Brain microvascular endothelial cell (primary cell): ENCODE results near the gene PNMA3.

Experiments
- DNase-seq: peaks from one replicate; pipeline ENCODE4 v3.0.0-alpha.2; 2020
- H3K27ac ChIP-seq: fragments of 250-450 bp; sonication (Bioruptor Pico); 2 replicates; pipeline ENCODE4 v1.5.1; 2020; ENCODE audit warnings: mild to moderate bottlenecking, moderate library complexity
- H3K27me3 ChIP-seq: fragments of 250-450 bp; sonication (Bioruptor Pico); replicated peaks from 2 replicates; pipeline ENCODE4 v1.5.1; 2020; ENCODE audit warnings: mild to moderate bottlenecking
- H3K36me3 ChIP-seq: fragments of 250-450 bp; sonication (Bioruptor Pico); replicated peaks from 2 replicates; pipeline ENCODE4 v1.5.1; 2020; ENCODE audit warnings: mild to moderate bottlenecking
- H3K4me3 ChIP-seq: 2 replicates; pipeline ENCODE4 v1.5.1; 2011; ENCODE audit warnings: low read depth, mild to moderate bottlenecking, control low read depth, low read length, moderate library complexity
- CTCF ChIP-seq: IDR thresholded peaks from 2 replicates; pipeline ENCODE4 v1.5.1; 2011; ENCODE audit warnings: low read depth, mild to moderate bottlenecking, moderate library complexity, low read length, control low read depth, inconsistent platforms; ENCODE audit errors: missing control alignments
- in situ Hi-C: cut with HindIII; loops from 2 replicates; pipeline ENCODE4 v1.10.0; 2017; ENCODE audit warnings: low sequenced_read_pairs, low pct_ligation_motif_present

Gene PNMA3

GRCh38 chrX:153030801-153031200, 25.5 kb upstream of the PNMA3 start:
- no peaks in the 10 kb centered on the region for H3K27me3 ChIP-seq

DNA sequence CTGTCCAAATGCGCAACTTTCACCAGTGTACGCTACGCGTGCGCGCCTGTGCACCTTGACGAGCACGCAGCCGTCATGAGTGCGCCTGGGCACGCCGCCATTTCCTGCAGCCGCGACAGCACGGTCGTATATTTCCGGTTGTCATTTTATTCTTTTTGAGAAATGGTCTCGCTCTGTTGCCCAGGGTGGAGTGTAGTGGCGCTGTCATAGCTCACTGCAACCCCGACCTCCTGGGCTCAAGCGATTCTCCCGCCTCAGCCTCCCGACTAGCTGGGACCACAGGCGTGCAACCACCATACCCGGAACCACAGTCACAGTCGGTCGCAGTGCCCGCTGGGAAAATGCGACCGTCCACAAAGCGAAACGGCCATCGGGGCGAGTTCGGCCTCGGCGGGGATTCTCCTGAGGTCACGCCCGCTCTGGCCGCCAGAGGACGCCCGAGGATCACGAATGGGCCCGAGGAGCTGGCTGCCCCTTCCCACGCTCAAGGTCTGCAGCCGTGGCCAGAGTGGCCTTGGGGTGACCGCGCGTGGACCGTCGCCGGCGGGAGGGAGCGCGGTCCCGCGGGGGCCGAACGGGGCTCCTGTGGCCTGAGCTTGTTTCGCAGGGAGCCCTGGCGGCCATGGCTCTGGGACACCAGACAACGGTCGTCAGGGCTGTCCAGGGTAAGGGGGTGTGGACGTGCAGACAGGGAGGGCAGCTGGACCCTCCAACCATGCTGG, 23.7 kb upstream of the PNMA3 start:
- in situ Hi-C loops: no loop called here
- Histone ChIP-seq H3K36me3 (no peaks in the 10 kb centered on the region), H3K27me3 (no peaks in the 10 kb centered on the region), H3K4me3 (peak overlapping the region; percentile 36), H3K27ac (no peak overlapping the region)
- peak; percentile 78 for TF ChIP-seq CTCF
- DNase-seq: peak; percentile 25

More at GRCh38 chrX:153030801-153031200, 25.5 kb upstream of the PNMA3 start:
- Histone ChIP-seq H3K36me3 (no peaks in the 10 kb centered on the region), H3K4me3 (no peak overlapping the region), H3K27ac (no peak overlapping the region)
- no peak for DNase-seq
- no peak for TF ChIP-seq CTCF
- in situ Hi-C loops: no loop called here

DNA sequence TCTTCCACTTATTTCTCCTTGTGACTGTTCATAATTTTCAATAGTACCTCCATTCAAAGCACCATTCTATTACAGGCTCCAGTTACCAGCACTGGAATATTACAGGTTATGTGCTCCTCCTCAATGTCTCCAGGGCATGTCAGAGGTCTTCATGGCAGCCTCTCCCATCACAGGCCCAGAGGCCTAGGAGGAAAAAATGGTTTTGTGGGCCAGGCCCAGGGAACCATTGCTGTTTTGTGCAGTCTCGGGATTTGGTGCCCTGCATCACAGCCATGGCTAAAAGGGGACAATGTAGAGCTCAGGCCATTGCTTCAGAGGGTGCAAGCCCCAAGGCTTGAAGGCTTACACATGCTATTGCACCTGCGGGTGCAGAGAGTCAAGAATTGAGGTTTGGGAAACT, 7.2 kb upstream of the PNMA3 start:
- Histone ChIP-seq H3K36me3 (no peaks in the 10 kb centered on the region), H3K4me3 (no peak overlapping the region), H3K27me3 (no peaks in the 10 kb centered on the region), H3K27ac (no peak overlapping the region)
- no peak for DNase-seq
- in situ Hi-C loops: no loop called here
- no peak for TF ChIP-seq CTCF

DNA sequence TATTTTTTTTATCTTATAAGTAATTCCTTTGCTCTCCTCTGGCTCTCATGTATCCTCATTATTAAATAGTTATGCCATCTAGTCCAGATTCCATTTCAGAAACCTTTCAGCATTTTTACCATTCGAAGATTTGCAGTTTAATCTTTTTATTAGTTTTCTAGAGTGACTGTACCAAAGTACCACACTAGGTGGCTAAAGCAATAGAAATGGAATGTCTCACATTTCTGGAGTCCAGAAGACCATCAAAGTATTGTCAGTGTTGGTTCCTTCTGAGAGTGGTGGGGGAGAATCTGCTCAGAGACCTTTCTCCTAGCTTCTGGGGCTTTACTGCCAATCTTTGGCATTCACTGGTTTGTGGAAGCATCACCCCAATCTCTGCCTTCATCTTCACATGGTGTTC, 3.7 kb upstream of the PNMA3 start:
- peak; percentile 7 for TF ChIP-seq CTCF
- in situ Hi-C loops: no loop called here
- Histone ChIP-seq H3K27me3 (no peaks in the 10 kb centered on the region), H3K4me3 (no peak overlapping the region), H3K27ac (no peak overlapping the region), H3K36me3 (no peaks in the 10 kb centered on the region)
- DNase-seq: no peak

DNA sequence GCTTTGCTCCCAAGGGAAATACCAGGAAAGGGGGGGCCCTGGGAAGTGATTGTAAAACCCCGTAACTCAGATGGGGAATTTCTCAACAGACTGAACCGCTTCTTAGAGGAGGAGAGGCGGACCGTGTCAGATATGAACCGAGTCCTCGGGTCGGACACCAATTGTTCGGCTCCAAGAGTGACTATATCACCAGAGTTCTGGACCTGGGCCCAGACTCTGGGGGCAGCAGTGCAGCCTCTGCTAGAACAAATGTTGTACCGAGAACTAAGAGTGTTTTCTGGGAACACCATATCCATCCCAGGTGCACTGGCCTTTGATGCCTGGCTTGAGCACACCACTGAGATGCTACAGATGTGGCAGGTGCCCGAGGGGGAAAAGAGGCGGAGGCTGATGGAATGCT, 1.0 kb downstream of the PNMA3 start:
- no peak overlapping the region for H3K27ac ChIP-seq
- H3K27me3 ChIP-seq: no peaks in the 10 kb centered on the region
- no peak for DNase-seq
- in situ Hi-C loops: no loop called here
- H3K4me3 ChIP-seq: no peak overlapping the region
- no peaks in the 10 kb centered on the region for H3K36me3 ChIP-seq
- no peak for TF ChIP-seq CTCF
